Keratinocyte (primary cell): Measurements from ENCODE around the gene COMT.

ENCODE experiments used
- CTCF ChIP-seq, 3 experiments: IDR thresholded peaks in 1 of 3; conservative IDR thresholded peaks in 1 of 3; optimal IDR thresholded peaks in 1 of 3; 2 replicates in 2 of 3; 3 replicates in 1 of 3; pipeline versions ENCODE3 to v1.5.1; 2011; ENCODE audit warnings: low read length in 3 of 3, mild to moderate bottlenecking in 3 of 3, moderate library complexity in 2 of 3, control low read depth in 1 of 3, inconsistent platforms in 1 of 3; ENCODE audit not compliant: insufficient read depth in 2 of 3; ENCODE audit errors: extremely low read depth in 1 of 3
- EZH2 ChIP-seq: IDR thresholded peaks from one replicate; pipeline ENCODE4 v1.6.1; 2012; ENCODE audit warnings: inconsistent platforms, mild to moderate bottlenecking, low read length, moderate library complexity

- TF ChIP-seq CTCF (optimal IDR thresholded peaks at IDR 0.05 in 1 of 3, IDR thresholded peaks at IDR 0.05 in 1 of 3, conservative IDR thresholded peaks at IDR 0.05 in 1 of 3; ENCODE audit: extremely low read depth in 1 of 3, insufficient read depth in 2 of 3, low read length in 3 of 3), result no peak
- TF ChIP-seq EZH2, result no peak
These were observed 42.6 kb upstream of the COMT start for GRCh38 chr22:19898831-19899567.
